ENCODE measurements around the gene SBK2.

SBK2 gene

GRCh38 chr19:55563261-55563690 is 26.3 kb upstream of the SBK2 start:
- H3K9me3 ChIP-seq = no peaks in the 10 kb centered on the region
- H3K4me3 ChIP-seq (ENCODE audit: low read depth in 1 of 2, low read length in 1 of 2) = no peak overlapping the region
- no peaks in the 10 kb centered on the region for H3K4me1 ChIP-seq (ENCODE audit: control insufficient read depth in 1 of 2, insufficient read depth in 1 of 2, low read depth in 1 of 2, low read length in 1 of 2)
- no peak overlapping the region for H3K27ac ChIP-seq
- H3K27me3 ChIP-seq = peaks cover 6% of the 10 kb centered on the region
- no peaks in the 10 kb centered on the region for H3K36me3 ChIP-seq
- TF ChIP-seq CTCF (IDR thresholded peaks at IDR 0.05) = no peak

- H3K4me3 ChIP-seq (ENCODE audit: low read depth in 1 of 2, low read length in 1 of 2) = no peak overlapping the region
- H3K4me1 ChIP-seq (ENCODE audit: control insufficient read depth in 1 of 2, insufficient read depth in 1 of 2, low read depth in 1 of 2, low read length in 1 of 2) = no peaks in the 10 kb centered on the region
- no peak for TF ChIP-seq CTCF (IDR thresholded peaks at IDR 0.05)
- H3K9me3 ChIP-seq = no peaks in the 10 kb centered on the region
- H3K36me3 ChIP-seq = no peaks in the 10 kb centered on the region
- H3K27ac ChIP-seq = no peak overlapping the region
- no peaks in the 10 kb centered on the region for H3K27me3 ChIP-seq
Observed at GRCh38 chr19:55559684-55560083, 22.8 kb upstream of the SBK2 start.

GRCh38 chr19:55554741-55555152 is 17.8 kb upstream of the SBK2 start:
- H3K27me3 ChIP-seq = peaks cover 9% of the 10 kb centered on the region
- no peak for TF ChIP-seq CTCF (IDR thresholded peaks at IDR 0.05)
- H3K4me1 ChIP-seq (ENCODE audit: control insufficient read depth in 1 of 2, insufficient read depth in 1 of 2, low read depth in 1 of 2, low read length in 1 of 2) = no peaks in the 10 kb centered on the region
- H3K27ac ChIP-seq = no peak overlapping the region
- no peaks in the 10 kb centered on the region for H3K36me3 ChIP-seq
- H3K4me3 ChIP-seq (ENCODE audit: low read depth in 1 of 2, low read length in 1 of 2) = no peak overlapping the region
- H3K9me3 ChIP-seq = no peaks in the 10 kb centered on the region

GRCh38 chr19:55554302-55554701 is 17.4 kb upstream of the SBK2 start:
- H3K27ac ChIP-seq = no peak overlapping the region
- no peaks in the 10 kb centered on the region for H3K4me1 ChIP-seq (ENCODE audit: control insufficient read depth in 1 of 2, insufficient read depth in 1 of 2, low read depth in 1 of 2, low read length in 1 of 2)
- H3K4me3 ChIP-seq (ENCODE audit: low read depth in 1 of 2, low read length in 1 of 2) = no peak overlapping the region
- no peak for TF ChIP-seq CTCF (IDR thresholded peaks at IDR 0.05)
- no peaks in the 10 kb centered on the region for H3K9me3 ChIP-seq
- H3K36me3 ChIP-seq = no peaks in the 10 kb centered on the region
- peaks cover 12% of the 10 kb centered on the region for H3K27me3 ChIP-seq

- no peaks in the 10 kb centered on the region for H3K9me3 ChIP-seq
- H3K4me1 ChIP-seq (ENCODE audit: control insufficient read depth in 1 of 2, insufficient read depth in 1 of 2, low read depth in 1 of 2, low read length in 1 of 2) = no peaks in the 10 kb centered on the region
- no peak overlapping the region for H3K4me3 ChIP-seq (ENCODE audit: low read depth in 1 of 2, low read length in 1 of 2)
- no peak for TF ChIP-seq CTCF (IDR thresholded peaks at IDR 0.05)
- no peak overlapping the region for H3K27ac ChIP-seq
- peaks cover 14% of the 10 kb centered on the region for H3K27me3 ChIP-seq
- H3K36me3 ChIP-seq = no peaks in the 10 kb centered on the region
Observed at GRCh38 chr19:55553217-55554182, 16.6 kb upstream of the SBK2 start.
